ENCODE data around the gene RAI14. TPM values are rescaled to one million over a fixed set of nuclear protein-coding genes. Genes with fewer than 3 reads are reported as not detected.

The RAI14 gene
- total RNA-seq, 1 donor from 2014 or later = 30.7 TPM

DNA sequence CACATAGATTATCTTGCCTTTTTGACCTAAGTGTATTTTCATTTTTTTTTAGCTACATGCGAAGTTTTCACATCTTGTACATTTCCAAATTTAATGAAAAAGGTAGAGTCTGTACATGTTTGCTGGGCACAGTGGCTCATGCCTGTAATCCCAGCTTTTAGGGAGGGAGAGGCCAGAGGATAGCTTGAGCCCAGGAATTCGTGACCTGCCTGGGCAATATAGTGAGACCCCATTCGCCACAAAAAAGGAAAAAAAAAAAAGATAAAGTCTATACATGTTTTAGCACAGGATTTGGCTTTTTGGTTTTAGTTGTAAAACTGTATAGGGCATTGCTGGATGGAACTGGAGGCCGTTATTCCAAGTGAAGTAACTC is 28.8 kb downstream of the RAI14 start:
- no peak for DNase-seq (ENCODE audit: extremely low spot score in 2 of 2)
- intact Hi-C loops (cut with DNase I) = no loop called here
- H3K27me3 ChIP-seq = no peaks in the 10 kb centered on the region

GRCh38 chr5:34685485-34686165 is 29.5 kb downstream of the RAI14 start:
- no peak overlapping the region for H3K4me3 ChIP-seq
- no peaks in the 10 kb centered on the region for H3K9me3 ChIP-seq
- intact Hi-C loops (cut with DNase I) = no loop called here
- DNase-seq (ENCODE audit: extremely low spot score in 2 of 2) = no peak
- H3K27me3 ChIP-seq = no peaks in the 10 kb centered on the region
- TF ChIP-seq CTCF (IDR thresholded peaks at IDR 0.05) = no peak
- no peak for TF ChIP-seq POLR2AphosphoS5 (IDR thresholded peaks at IDR 0.05; ENCODE audit: insufficient read depth in 1 of 2, low read depth in 1 of 2)
- no peak for TF ChIP-seq POLR2A (IDR thresholded peaks at IDR 0.05)
- H3K36me3 ChIP-seq = no peaks in the 10 kb centered on the region
- no peak overlapping the region for H3K27ac ChIP-seq
- H3K4me1 ChIP-seq = peaks cover 32% of the 10 kb centered on the region

More for the DNA sequence above, 28.8 kb downstream of the RAI14 start:
- Histone ChIP-seq H3K36me3 (no peaks in the 10 kb centered on the region), H3K4me1 (peaks cover 32% of the 10 kb centered on the region), H3K9me3 (no peaks in the 10 kb centered on the region), H3K4me3 (no peak overlapping the region), H3K27ac (no peak overlapping the region)
- no peak for TF ChIP-seq CTCF (IDR thresholded peaks at IDR 0.05)
- no peak for TF ChIP-seq POLR2A (IDR thresholded peaks at IDR 0.05)
- no peak for TF ChIP-seq POLR2AphosphoS5 (IDR thresholded peaks at IDR 0.05; ENCODE audit: insufficient read depth in 1 of 2, low read depth in 1 of 2)

- intact Hi-C loops (cut with DNase I) = no loop called here
- H3K4me1 ChIP-seq = peaks cover 32% of the 10 kb centered on the region
- TF ChIP-seq POLR2AphosphoS5 (IDR thresholded peaks at IDR 0.05; ENCODE audit: insufficient read depth in 1 of 2, low read depth in 1 of 2) (peak in 1 of 2 donors; percentile 86), POLR2A (IDR thresholded peaks at IDR 0.05) (no peak)
- no peaks in the 10 kb centered on the region for H3K36me3 ChIP-seq
- no peaks in the 10 kb centered on the region for H3K9me3 ChIP-seq
- DNase-seq (ENCODE audit: extremely low spot score in 2 of 2) = peak in 1 of 2 donors; percentile 94
- peak overlapping the region; percentile 50 for H3K27ac ChIP-seq
- H3K4me3 ChIP-seq = no peak overlapping the region
- H3K27me3 ChIP-seq = no peaks in the 10 kb centered on the region
These were observed 30.7 kb downstream of the RAI14 start for GRCh38 chr5:34686762-34687268.

GRCh38 chr5:34687269-34688011 is 31.3 kb downstream of the RAI14 start:
- Histone ChIP-seq H3K27me3 (no peaks in the 10 kb centered on the region), H3K4me1 (peaks cover 32% of the 10 kb centered on the region), H3K27ac (peak overlapping the region; percentile 12), H3K36me3 (no peaks in the 10 kb centered on the region), H3K9me3 (no peaks in the 10 kb centered on the region), H3K4me3 (no peak overlapping the region)
- no peak for DNase-seq (ENCODE audit: extremely low spot score in 2 of 2)
- intact Hi-C loops (cut with DNase I) = no loop called here
- no peak for TF ChIP-seq POLR2A (IDR thresholded peaks at IDR 0.05)
- TF ChIP-seq CTCF (IDR thresholded peaks at IDR 0.05) = no peak
- TF ChIP-seq POLR2AphosphoS5 (IDR thresholded peaks at IDR 0.05; ENCODE audit: insufficient read depth in 1 of 2, low read depth in 1 of 2) = no peak

- no peak overlapping the region for H3K4me3 ChIP-seq
- H3K4me1 ChIP-seq = peaks cover 33% of the 10 kb centered on the region
- DNase-seq (ENCODE audit: extremely low spot score in 2 of 2) = no peak
- no peak for TF ChIP-seq POLR2A (IDR thresholded peaks at IDR 0.05)
- no peak for TF ChIP-seq POLR2AphosphoS5 (IDR thresholded peaks at IDR 0.05; ENCODE audit: insufficient read depth in 1 of 2, low read depth in 1 of 2)
- no peak for TF ChIP-seq CTCF (IDR thresholded peaks at IDR 0.05)
- no peaks in the 10 kb centered on the region for H3K36me3 ChIP-seq
- intact Hi-C loops (cut with DNase I) = no loop called here
- no peaks in the 10 kb centered on the region for H3K9me3 ChIP-seq
- H3K27me3 ChIP-seq = no peaks in the 10 kb centered on the region
- no peak overlapping the region for H3K27ac ChIP-seq
These were observed 32.1 kb downstream of the RAI14 start for GRCh38 chr5:34688015-34688810.

Data from vagina (tissue), 2 donors.